Stimulated activated CD4-positive, alpha-beta T cell treated with anti-CD3 and anti-CD28 coated beads, TNF-alpha, amount 100 ng/mL, for 4 hours (primary cell): ENCODE data around the gene PTPN7.
"Not testable (repeated sequence)": the region's sequence is repeated elsewhere in the genome, so short reads cannot be mapped to it uniquely, and the experiment has no call there.

Experiments used
- DNase-seq, 3 experiments: peaks; one replicate each; pipeline ENCODE4 v3.0.0-alpha.2; 2020; ENCODE audit warnings: low read depth in 3 of 3

The PTPN7 gene

DNA sequence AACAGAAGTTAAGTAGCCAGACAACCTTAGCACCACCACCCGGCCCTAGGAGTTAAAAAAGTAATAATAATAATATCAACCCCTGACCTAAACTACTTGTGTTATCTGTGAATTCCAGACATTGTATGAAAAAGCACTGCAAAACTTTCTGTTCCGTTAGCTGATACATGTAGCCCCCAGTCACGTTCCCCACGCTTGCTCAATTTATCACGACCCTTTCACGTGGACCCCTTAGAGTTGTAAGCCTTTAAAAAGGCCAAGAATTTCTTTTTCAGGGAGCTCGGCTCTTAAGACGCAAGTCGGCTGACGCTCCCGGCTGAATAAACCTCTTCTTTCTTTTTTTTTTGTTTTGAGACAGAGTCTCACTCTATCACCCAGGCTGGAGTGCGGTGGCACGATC lies 6.7 kb upstream of the PTPN7 start:
- DNase-seq = not testable (repeated sequence)

DNA sequence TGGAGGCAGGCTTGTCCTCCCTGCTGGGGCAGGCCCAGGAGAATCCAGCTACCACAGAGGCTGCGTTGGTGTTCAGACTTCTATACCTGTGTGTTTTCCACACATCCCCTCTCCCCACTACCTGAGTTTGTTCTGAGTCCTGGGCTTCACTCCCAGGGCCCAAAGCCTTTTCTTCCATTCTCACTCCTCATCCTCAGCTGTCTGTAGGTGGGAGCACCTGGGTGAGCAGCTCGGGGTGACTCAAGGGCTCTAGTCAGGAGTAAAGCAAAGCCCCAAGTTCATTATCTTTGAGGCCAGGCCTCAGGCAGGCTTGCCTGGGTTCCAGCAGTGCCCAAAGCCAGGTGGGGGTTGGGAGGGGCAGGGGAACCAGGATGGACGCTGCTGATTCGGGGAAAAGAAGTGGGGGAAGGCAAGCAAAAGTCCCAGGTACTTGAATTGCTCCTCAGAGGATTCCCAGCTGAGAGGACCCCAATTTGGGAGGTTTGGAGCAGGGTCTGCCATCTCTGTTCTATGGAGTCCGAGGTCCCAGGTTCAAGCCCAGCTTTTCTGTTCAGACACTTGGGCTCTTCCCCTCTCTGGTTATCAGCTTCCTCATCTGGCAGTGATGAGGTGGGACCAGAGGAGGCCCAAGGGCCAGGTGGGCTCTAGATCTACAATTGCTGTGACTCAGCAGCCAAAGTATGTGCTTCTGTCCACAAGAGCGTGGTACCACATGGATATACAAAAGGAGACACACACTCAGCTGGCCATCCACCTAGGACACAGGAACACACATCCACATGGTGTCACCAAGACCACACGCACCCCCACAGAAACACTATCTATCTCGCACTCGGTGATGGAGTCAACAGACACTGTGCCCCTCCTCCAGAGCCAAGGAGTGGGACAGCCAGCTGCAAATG lies 5.8 kb upstream of the PTPN7 start:
- DNase-seq = no peak

DNA sequence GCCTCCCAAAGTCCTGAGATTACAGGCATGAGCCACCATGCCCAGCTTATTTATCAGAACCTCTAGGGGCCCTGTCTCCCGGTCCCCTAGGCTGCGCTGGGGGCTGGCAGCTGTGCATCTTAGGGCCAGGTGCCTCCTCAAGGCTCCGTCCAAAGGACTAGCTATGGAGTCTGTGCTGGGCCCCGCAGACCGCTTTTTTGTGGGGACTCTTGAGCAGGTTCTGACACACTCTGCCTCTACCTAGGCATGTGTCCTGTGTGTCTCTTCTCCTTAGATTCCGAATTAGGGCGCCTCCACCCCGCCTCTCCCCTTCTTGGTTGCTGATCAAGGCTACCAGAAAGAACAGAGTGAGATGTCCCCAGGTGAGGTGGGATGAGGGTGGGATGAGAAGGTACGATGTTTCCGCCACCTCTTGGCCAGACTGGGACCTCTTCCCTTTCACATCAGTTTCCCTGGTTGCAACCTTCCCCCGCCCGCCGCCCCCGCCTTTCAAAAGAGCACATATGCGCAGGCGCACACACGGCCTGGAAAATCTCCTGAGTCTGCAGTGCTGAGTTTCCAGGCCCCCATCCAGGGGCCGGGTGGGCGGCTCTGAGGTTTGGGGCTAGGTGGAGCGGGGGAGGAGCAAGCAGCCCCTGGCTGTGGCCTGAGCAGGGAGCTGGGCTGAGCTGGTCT lies 5.0 kb upstream of the PTPN7 start:
- peak in 2 of 3 experiments; percentile 52 to 57 for DNase-seq

DNA sequence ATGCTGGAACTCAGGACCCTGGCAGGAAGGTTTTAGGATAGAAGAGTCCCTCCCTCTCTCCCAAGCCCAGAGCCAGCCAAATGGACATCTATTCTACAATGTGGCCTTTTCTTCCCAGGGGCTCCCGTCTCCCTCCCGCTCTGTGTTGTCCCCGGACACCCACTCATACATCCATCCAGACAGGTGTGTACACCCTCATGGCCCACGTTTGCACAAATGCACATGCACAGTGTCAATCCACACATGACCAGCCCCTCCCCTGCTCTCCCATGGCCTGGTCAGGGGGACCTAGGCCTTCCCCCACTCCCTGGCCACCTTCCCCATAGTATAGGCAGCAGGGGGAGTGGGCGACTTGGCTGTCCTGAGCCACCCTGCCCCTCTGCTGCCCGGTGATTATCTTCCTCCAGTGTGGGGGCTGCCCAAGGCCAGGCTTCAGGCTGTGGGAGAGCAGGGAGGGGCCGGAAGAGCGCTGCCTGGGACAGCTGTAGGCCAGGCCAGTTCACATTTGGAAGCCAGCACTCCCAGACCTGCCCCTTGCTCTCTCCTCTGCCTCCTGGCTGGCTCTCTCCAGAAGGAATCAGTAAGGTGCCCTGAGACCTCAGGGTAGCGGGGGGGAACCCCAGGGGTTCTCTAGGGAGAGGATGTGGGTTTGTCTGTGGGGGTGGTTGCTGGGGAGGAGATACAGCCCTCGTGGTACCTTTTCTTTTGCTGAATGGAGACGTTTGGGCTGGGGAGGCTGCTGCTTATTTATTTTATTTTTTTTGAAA lies 4.1 kb upstream of the PTPN7 start:
- DNase-seq = peak in 2 of 3 experiments; percentile 53 to 63

GRCh38 chr1:202163281-202164270 lies 3.2 kb upstream of the PTPN7 start:
- no peak for DNase-seq

DNA sequence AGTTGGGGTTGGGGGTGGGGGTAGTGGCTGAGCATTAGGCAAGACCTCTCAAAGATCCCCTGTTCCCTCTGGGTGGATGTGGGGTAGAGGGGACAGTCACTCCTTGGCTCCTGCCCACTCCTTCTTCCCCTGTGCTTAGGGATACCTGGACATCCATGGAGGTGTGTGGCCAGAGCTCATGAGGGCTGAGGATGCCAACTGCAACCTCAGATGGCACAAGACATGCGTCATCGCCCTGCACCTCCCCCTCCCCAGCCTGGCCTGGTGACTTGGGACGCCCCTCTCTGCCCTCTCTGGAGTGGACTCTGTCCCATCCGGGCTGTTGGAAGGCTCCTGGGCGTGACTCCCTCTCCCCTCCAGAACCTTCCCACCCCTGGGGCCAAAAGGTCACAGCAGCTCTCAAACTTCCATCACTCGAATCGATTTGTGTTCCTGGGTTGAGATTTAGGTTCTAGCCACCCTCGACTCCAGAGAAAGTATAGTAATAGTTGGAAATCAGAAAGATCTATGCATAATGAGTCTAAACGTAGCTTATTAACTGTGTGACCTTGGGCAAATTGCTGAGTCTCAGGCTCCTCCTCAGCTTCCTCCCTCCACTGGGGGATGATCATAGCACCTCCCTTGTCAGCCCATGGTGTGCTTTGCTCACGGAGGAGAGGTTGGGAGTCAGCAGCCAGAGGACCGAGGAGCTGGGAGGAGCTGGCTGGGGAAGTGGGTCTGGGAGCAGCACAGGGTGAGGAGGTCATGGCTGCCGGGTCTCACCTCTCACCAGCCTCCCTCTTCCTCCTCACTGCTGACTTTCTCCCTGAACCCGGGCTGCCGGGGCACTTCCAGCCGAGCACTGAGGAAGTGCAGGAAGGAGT lies 2.2 kb upstream of the PTPN7 start:
- no peak for DNase-seq

GRCh38 chr1:202162047-202162417 lies 1.6 kb upstream of the PTPN7 start:
- no peak for DNase-seq

DNA sequence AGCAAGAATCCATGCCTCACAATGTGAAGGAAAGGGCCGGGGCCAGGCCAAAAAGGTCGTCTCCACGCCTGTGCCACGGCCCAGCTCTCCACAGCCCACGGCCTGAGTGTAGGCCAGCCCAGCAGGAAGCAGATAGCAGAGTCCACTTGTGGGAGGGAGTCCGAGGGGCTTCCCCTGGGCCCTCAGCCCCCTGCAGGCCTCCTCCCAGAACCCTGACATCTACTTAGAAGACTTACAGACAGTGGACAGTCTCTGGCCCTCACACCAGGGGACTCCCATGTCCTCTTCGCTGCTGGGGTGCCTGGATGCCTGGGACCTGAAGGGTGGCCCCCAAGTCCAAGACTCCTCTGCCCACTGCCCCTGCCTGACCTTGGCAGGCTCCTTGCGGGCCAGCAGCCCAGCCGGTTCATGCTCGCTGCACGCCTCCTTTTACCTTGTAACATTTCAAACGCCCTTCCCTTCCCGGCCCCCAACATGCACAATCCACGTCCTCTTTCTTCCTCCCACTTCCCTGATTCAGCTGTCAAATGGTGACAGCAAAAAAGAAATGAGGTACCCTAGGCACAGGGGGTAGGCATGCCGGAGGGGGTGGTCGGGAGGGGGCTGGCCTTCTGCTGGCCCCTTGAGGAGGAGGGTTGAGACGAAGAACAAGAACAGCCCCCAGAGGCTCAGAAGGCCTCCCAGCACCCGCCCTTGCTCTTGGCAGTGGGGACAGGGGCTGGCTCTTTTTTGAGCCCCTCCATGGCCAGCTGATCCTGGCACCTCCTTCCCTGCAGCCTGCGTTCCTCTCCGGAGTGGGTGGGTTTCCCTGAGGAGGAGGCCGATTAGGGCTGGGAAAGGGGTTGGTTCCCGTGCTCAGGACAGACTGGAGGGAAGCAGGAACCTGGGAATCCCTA lies 997 bp upstream of the PTPN7 start:
- no peak for DNase-seq

DNA sequence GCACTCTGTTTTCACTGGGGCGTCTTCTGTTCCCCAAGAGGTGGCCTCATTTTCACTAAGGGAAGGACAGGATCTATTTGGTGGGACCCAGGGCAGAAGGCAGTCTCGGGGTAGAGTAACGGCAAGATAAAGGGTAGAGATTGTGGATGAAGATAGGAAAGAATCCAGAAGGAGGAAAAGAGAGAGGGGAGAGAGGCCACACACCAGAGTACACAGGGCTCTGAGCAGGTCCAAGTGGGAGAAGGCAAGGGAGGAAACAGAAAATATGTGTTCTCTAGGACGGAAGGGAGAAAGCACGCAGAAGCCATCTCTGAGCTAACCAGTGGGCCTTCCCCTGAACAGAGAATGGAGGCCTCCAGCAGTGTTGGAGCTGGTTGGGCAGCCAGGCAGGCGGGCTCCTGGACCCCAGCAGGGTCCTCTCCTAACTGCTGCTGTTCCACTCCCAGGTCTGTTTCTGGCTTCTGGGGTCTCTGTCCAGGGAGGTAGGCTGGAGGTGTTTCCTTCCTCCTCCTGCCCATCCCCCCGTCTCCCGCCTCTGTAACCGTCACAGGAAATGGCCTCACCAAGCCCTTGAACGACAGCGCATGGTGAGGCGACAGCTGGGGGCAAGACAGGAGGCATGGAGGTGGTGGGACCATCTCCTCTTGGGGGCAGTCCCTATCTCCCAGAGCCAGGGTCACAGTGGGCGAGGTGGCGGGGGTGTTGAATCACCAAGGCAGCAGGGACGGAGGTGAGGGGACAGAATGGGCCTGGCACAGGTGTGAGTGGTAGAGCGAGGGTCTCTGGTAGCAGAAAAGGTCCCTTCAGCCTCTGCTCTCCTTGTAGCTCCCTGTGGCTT lies 649 bp downstream of the PTPN7 start:
- no peak for DNase-seq

- no peak for DNase-seq
These were observed 1.4 kb downstream of the PTPN7 start for GRCh38 chr1:202158810-202159533.

DNA sequence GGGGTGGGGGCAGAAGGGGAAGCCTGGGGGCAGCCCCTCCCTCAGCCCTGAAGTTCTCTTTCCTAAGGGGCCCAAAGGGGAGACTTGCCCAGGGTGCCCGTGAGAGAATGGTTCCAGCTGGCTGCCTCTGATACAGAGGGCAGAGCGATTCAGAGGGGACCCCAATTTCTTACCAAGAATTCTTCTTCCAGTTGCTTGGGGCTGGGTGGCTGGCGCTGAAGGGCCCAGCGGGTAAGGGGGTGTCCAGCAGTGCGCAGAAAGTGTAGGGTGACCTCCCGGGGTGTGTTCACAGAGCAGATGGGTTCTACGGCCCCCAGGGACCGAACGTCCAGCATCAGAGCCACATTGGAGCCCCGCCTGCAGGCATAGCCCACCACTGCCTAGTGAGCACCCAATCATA lies 2.5 kb downstream of the PTPN7 start:
- no peak for DNase-seq

- no peak for DNase-seq
These were observed 3.8 kb downstream of the PTPN7 start for GRCh38 chr1:202156590-202156989.

GRCh38 chr1:202155478-202156021 lies 4.9 kb downstream of the PTPN7 start:
- DNase-seq = no peak

DNA sequence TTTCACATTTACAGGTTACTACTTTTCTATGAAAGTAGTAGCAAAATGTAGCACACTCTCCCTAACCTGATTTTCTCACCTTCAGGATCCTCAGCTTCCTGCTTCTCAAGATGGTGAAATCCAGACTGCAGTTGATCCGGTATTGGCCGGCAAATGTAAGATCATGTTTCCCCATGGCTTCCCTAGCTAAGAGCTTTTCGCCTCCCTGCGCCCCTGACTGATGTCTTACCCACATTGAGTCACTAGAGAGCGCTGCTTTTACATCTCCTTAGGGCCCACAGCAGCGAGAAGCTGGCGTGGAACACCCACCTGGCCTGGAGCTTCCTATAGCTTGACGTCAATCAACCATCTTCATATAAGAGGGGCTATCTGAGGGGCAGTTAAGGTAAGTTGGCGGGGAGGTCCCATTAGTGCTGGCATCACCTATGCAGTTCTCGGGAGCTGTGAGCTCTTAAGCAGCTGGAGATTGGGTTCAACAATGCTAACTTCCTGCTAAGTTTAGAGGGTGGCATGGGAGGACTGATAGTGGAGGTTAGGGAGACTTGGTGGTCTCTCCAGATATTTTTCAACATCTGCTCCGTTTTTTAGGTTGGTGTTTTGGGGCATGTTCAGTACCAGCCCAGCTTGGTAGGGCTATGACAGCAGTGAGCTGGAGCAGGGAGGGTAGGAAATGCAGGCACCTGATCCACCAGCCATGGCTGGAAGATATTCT lies 5.5 kb downstream of the PTPN7 start:
- no peak for DNase-seq

DNA sequence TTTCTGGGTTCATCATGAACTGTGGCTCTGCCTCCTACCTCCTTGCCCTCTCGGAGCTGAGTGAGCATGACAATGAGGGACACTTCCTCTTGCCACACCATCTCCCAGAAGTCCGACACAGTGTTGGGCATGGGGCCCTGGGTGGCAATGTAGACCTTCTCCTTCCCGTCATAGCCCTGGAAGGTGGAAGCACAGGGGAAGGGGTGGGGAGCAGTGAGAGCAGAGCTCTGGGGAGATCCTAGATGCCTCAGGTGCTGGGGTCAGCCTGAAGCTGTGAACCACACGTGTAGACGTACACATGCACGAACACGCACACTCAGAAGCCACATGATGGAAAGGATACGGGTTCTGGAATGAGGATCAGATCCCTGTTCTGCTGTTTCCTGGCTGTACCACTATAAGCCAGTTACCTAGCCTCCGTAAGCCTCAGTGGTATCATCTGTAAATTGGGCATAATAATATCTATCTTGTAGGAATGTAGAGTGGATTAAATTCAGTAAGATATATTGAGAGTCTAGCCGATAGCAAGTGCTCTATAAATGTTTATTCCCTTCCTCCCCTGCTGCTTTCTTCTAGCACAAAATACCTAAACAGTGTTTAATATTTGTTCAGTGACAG lies 6.1 kb downstream of the PTPN7 start:
- no peak for DNase-seq

GRCh38 chr1:202153284-202153683 lies 7.1 kb downstream of the PTPN7 start:
- DNase-seq = no peak
